Mesenchymal stem cell (in vitro differentiated cells and primary cell): ENCODE measurements around the gene WHRN.

Source experiments
- DNase-seq: peaks from one replicate; pipeline ENCODE4 v3.0.0-alpha.2; 2013
- H2AFZ ChIP-seq: one replicate; pipeline ENCODE4 v1.6.1; 2013; ENCODE audit warnings: low read depth, mild to moderate bottlenecking, control low read depth, inconsistent platforms, low read length, moderate library complexity
- H2AK5ac ChIP-seq: 2 replicates; pipeline ENCODE4 v1.6.1; 2013; ENCODE audit warnings: low read length, moderate library complexity, mild to moderate bottlenecking, inconsistent platforms; ENCODE audit not compliant: severe bottlenecking
- H2BK120ac ChIP-seq: one replicate; pipeline ENCODE4 v1.6.1; 2013; ENCODE audit warnings: low read depth, mild to moderate bottlenecking, inconsistent platforms, low read length, moderate library complexity
- H2BK12ac ChIP-seq, 2 experiments: one replicate each; pipeline ENCODE4 v1.6.1; 2013; ENCODE audit warnings: inconsistent platforms in 2 of 2, low read length in 2 of 2, mild to moderate bottlenecking in 2 of 2, moderate library complexity in 2 of 2, control low read depth in 1 of 2
- H2BK15ac ChIP-seq: one replicate; pipeline ENCODE4 v1.6.1; 2013; ENCODE audit warnings: mild to moderate bottlenecking, low read depth, inconsistent platforms; ENCODE audit not compliant: poor library complexity, severe bottlenecking
- H2BK5ac ChIP-seq: 2 replicates; pipeline ENCODE4 v1.6.1; 2013; ENCODE audit warnings: low read depth, mild to moderate bottlenecking, low read length, control low read depth, inconsistent platforms; ENCODE audit not compliant: poor library complexity, severe bottlenecking
- H3K14ac ChIP-seq, 2 experiments: one replicate each; pipeline ENCODE4 v1.6.1; 2013; ENCODE audit warnings: inconsistent platforms in 2 of 2, low read length in 2 of 2, control low read depth in 1 of 2, mild to moderate bottlenecking in 1 of 2, moderate library complexity in 1 of 2
- H3K18ac ChIP-seq, 2 experiments: one replicate each; pipeline ENCODE4 v1.6.1; 2013; ENCODE audit warnings: inconsistent platforms in 2 of 2, low read length in 2 of 2, control low read depth in 1 of 2, low read depth in 1 of 2, mild to moderate bottlenecking in 1 of 2
- H3K23ac ChIP-seq, 2 experiments: one replicate each; pipeline ENCODE4 v1.6.1; 2013; ENCODE audit warnings: inconsistent platforms in 2 of 2, low read length in 2 of 2, mild to moderate bottlenecking in 2 of 2, moderate library complexity in 2 of 2, control low read depth in 1 of 2
- H3K27ac ChIP-seq: 2 replicates; pipeline ENCODE4 v1.5.1; 2013; ENCODE audit warnings: mild to moderate bottlenecking, moderate library complexity, low read length, control low read depth, inconsistent platforms; ENCODE audit not compliant: poor library complexity, severe bottlenecking
- H3K27me3 ChIP-seq, 2 experiments: 2 replicates each; pipeline versions ENCODE4 v1.6.1 to v1.7.0; 2013; ENCODE audit warnings: low read length in 2 of 2, mild to moderate bottlenecking in 2 of 2, moderate library complexity in 2 of 2, control low read depth in 1 of 2, inconsistent platforms in 1 of 2; ENCODE audit not compliant: control insufficient read depth in 1 of 2, insufficient read depth in 1 of 2
- H3K36me3 ChIP-seq, 2 experiments: 2 replicates each; pipeline versions ENCODE4 v1.6.1 to v1.7.0; 2013; ENCODE audit warnings: low read length in 2 of 2, control low read depth in 1 of 2, inconsistent platforms in 1 of 2, low read depth in 1 of 2, mild to moderate bottlenecking in 1 of 2; ENCODE audit not compliant: insufficient read depth in 2 of 2, control insufficient read depth in 1 of 2
- H3K4ac ChIP-seq, 2 experiments: one replicate each; pipeline ENCODE4 v1.6.1; 2013; ENCODE audit warnings: inconsistent platforms in 2 of 2, low read length in 2 of 2, mild to moderate bottlenecking in 2 of 2, moderate library complexity in 2 of 2, control low read depth in 1 of 2, low read depth in 1 of 2
- H3K4me1 ChIP-seq: 2 replicates; pipeline ENCODE4 v1.6.1; 2013; ENCODE audit warnings: low read depth, low read length, control low read depth; ENCODE audit not compliant: control insufficient read depth, insufficient read depth
- H3K4me2 ChIP-seq: 2 replicates; pipeline ENCODE4 v1.6.1; 2013; ENCODE audit warnings: low read length, mild to moderate bottlenecking, inconsistent platforms; ENCODE audit not compliant: poor library complexity, severe bottlenecking
- H3K4me3 ChIP-seq, 2 experiments: 2 replicates each; pipeline versions ENCODE4 v1.5.1 to v1.7.0; 2013; ENCODE audit warnings: low read length in 2 of 2, mild to moderate bottlenecking in 2 of 2, control low read depth in 1 of 2, low read depth in 1 of 2; ENCODE audit not compliant: insufficient read depth in 1 of 2
- H3K79me1 ChIP-seq: replicated peaks from 2 replicates; pipeline ENCODE4 v1.6.1; 2013; ENCODE audit warnings: mild to moderate bottlenecking, control low read depth, low read length, inconsistent platforms; ENCODE audit not compliant: poor library complexity, severe bottlenecking
- H3K9ac ChIP-seq: 2 replicates; pipeline ENCODE4 v1.7.0; 2013; ENCODE audit warnings: mild to moderate bottlenecking, low read length, moderate library complexity
- H3K9me3 ChIP-seq: 2 replicates; pipeline ENCODE4 v1.7.0; 2013; ENCODE audit warnings: mild to moderate bottlenecking, low read length; ENCODE audit not compliant: control insufficient read depth
- H4K8ac ChIP-seq: one replicate; pipeline ENCODE4 v1.6.1; 2013; ENCODE audit warnings: inconsistent platforms, mild to moderate bottlenecking, low read length, moderate library complexity
- H4K91ac ChIP-seq: one replicate; pipeline ENCODE4 v1.6.1; 2013; ENCODE audit warnings: mild to moderate bottlenecking, low read length, inconsistent platforms
- WGBS: methylation state at CpG from one replicate; pipeline ENCODE4 v1.1.7; 2013; ENCODE audit warnings: mixed read lengths; 5-methylcytosine and 5-hydroxymethylcytosine counted together

WHRN gene

GRCh38 chr9:114366334-114367128 is 138.7 kb downstream of the WHRN start:
- no peak overlapping the region for H3K14ac ChIP-seq
- peak; percentile 94 for DNase-seq
- no peak overlapping the region for H2BK120ac ChIP-seq
- no peak overlapping the region for H3K4me3 ChIP-seq
- peaks cover 29% of the 10 kb centered on the region for H3K79me1 ChIP-seq
- no peak overlapping the region for H2BK15ac ChIP-seq
- H2BK5ac ChIP-seq: no peak overlapping the region
- H4K8ac ChIP-seq: no peak overlapping the region
- no peak overlapping the region for H2AK5ac ChIP-seq
- H3K23ac ChIP-seq: no peak overlapping the region
- H3K27me3 ChIP-seq: no peaks in the 10 kb centered on the region
- no peak overlapping the region for H3K4me2 ChIP-seq
- H3K4ac ChIP-seq: no peak overlapping the region
- H3K18ac ChIP-seq: no peak overlapping the region
- whole genome bisulfite sequencing: 27% methylated on average over 10 of the region's 10 CpGs
- no peak overlapping the region for H2AFZ ChIP-seq
- H3K36me3 ChIP-seq: peaks cover 46 to 57% of the 10 kb centered on the region in 2 experiments
- H3K4me1 ChIP-seq: peaks cover 21% of the 10 kb centered on the region
- H3K27ac ChIP-seq: peak overlapping the region; percentile 73
- peak overlapping the region; percentile 31 for H3K9ac ChIP-seq
- no peak overlapping the region for H2BK12ac ChIP-seq
- no peaks in the 10 kb centered on the region for H3K9me3 ChIP-seq
- no peak overlapping the region for H4K91ac ChIP-seq

GRCh38 chr9:114365194-114365593 is 140.1 kb downstream of the WHRN start:
- Histone ChIP-seq H3K27ac (no peak overlapping the region), H2AFZ (no peak overlapping the region), H2AK5ac (no peak overlapping the region), H3K9me3 (no peaks in the 10 kb centered on the region), H3K27me3 (no peaks in the 10 kb centered on the region), H3K36me3 (peaks cover 46 to 66% of the 10 kb centered on the region in 2 experiments), H3K79me1 (peaks cover 25% of the 10 kb centered on the region), H3K18ac (no peak overlapping the region), H3K4ac (no peak overlapping the region), H3K9ac (no peak overlapping the region), H2BK5ac (no peak overlapping the region), H4K8ac (no peak overlapping the region), H3K14ac (no peak overlapping the region), H2BK12ac (no peak overlapping the region), H3K4me2 (no peak overlapping the region), H2BK120ac (no peak overlapping the region), H3K23ac (no peak overlapping the region), H2BK15ac (no peak overlapping the region), H3K4me3 (no peak overlapping the region), H3K4me1 (peaks cover 16% of the 10 kb centered on the region), H4K91ac (no peak overlapping the region)
- no peak for DNase-seq
- WGBS: no CpG with 5 or more reads among the region's 2 CpGs

- H3K9me3 ChIP-seq: no peaks in the 10 kb centered on the region
- 67% methylated on average over 6 of the region's 6 CpGs for WGBS
Observed at GRCh38 chr9:114364134-114365041, 140.9 kb downstream of the WHRN start.

GRCh38 chr9:114363424-114363823 is 141.8 kb downstream of the WHRN start:
- H2BK12ac ChIP-seq: peak overlapping the region in 1 of 2 experiments; percentile 81
- H3K79me1 ChIP-seq: peaks cover 16% of the 10 kb centered on the region
- peaks cover 50 to 73% of the 10 kb centered on the region in 2 experiments for H3K36me3 ChIP-seq
- H3K18ac ChIP-seq: peak overlapping the region in 1 of 2 experiments; percentile 16
- H2AK5ac ChIP-seq: peak overlapping the region; percentile 43
- H3K4ac ChIP-seq: no peak overlapping the region
- no peak overlapping the region for H2BK120ac ChIP-seq
- no peak overlapping the region for H2AFZ ChIP-seq
- no peak overlapping the region for H3K4me3 ChIP-seq
- H3K9me3 ChIP-seq: no peaks in the 10 kb centered on the region
- DNase-seq: no peak
- H3K27ac ChIP-seq: peak overlapping the region; percentile 51
- no peak overlapping the region for H3K4me2 ChIP-seq
- no peak overlapping the region for H3K9ac ChIP-seq
- peak overlapping the region; percentile 69 for H2BK5ac ChIP-seq
- WGBS: 72% methylated on average over 2 of the region's 2 CpGs
- H3K27me3 ChIP-seq: no peaks in the 10 kb centered on the region
- no peak overlapping the region for H3K23ac ChIP-seq
- H4K8ac ChIP-seq: peak overlapping the region; percentile 36
- H3K4me1 ChIP-seq: peaks cover 19% of the 10 kb centered on the region
- no peak overlapping the region for H3K14ac ChIP-seq
- H4K91ac ChIP-seq: no peak overlapping the region
- no peak overlapping the region for H2BK15ac ChIP-seq

More at GRCh38 chr9:114364134-114365041, 140.9 kb downstream of the WHRN start:
- peaks cover 19% of the 10 kb centered on the region for H3K4me1 ChIP-seq
- peak; percentile 95 for DNase-seq
- peak overlapping the region in 1 of 2 experiments; percentile 49 for H3K23ac ChIP-seq
- no peak overlapping the region for H4K8ac ChIP-seq
- H3K14ac ChIP-seq: peak overlapping the region in 1 of 2 experiments; percentile 66
- no peak overlapping the region for H3K9ac ChIP-seq
- H2AK5ac ChIP-seq: peak overlapping the region; percentile 90
- no peak overlapping the region for H4K91ac ChIP-seq
- H3K4me2 ChIP-seq: no peak overlapping the region
- H3K27ac ChIP-seq: peak overlapping the region; percentile 95
- H2BK15ac ChIP-seq: no peak overlapping the region
- H3K36me3 ChIP-seq: peaks cover 47 to 69% of the 10 kb centered on the region in 2 experiments
- peaks cover 19% of the 10 kb centered on the region for H3K79me1 ChIP-seq
- H2BK5ac ChIP-seq: peak overlapping the region; percentile 85
- H3K4ac ChIP-seq: peak overlapping the region; percentile 35 to 81
- no peak overlapping the region for H2AFZ ChIP-seq
- peak overlapping the region; percentile 2 to 93 for H2BK12ac ChIP-seq
- no peak overlapping the region for H3K4me3 ChIP-seq
- no peaks in the 10 kb centered on the region for H3K27me3 ChIP-seq
- H2BK120ac ChIP-seq: no peak overlapping the region
- peak overlapping the region; percentile 0 to 88 for H3K18ac ChIP-seq
